ENCODE measurements around the gene LIPN.

- TF ChIP-seq, protein P1, sequence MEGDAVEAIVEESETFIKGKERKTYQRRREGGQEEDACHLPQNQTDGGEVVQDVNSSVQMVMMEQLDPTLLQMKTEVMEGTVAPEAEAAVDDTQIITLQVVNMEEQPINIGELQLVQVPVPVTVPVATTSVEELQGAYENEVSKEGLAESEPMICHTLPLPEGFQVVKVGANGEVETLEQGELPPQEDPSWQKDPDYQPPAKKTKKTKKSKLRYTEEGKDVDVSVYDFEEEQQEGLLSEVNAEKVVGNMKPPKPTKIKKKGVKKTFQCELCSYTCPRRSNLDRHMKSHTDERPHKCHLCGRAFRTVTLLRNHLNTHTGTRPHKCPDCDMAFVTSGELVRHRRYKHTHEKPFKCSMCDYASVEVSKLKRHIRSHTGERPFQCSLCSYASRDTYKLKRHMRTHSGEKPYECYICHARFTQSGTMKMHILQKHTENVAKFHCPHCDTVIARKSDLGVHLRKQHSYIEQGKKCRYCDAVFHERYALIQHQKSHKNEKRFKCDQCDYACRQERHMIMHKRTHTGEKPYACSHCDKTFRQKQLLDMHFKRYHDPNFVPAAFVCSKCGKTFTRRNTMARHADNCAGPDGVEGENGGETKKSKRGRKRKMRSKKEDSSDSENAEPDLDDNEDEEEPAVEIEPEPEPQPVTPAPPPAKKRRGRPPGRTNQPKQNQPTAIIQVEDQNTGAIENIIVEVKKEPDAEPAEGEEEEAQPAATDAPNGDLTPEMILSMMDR (conservative IDR thresholded peaks at IDR 0.05; ENCODE audit: low read length): no peak
- TF ChIP-seq EZH2phosphoT487 (IDR thresholded peaks at IDR 0.05; ENCODE audit: borderline replicate concordance, low read depth, low read length): no peak
Measured at GRCh38 chr10:88769384-88769783, 9.6 kb downstream of the LIPN start.
